Loucy (cell line): Measurements from ENCODE around the gene HS3ST3A1.

Experiments
- H2AFZ ChIP-seq: fragments of 200-600 bp; sonication (generic); 2 replicates; pipeline ENCODE4 v1.6.0; 2016; ENCODE audit warnings: antibody characterized with exemption, mild to moderate bottlenecking, low read length, moderate library complexity
- H3F3A ChIP-seq: fragments of 200-600 bp; 2 replicates; pipeline ENCODE4 v1.6.0; 2016; ENCODE audit warnings: antibody characterized with exemption, low read depth, mild to moderate bottlenecking
- H3K27me3 ChIP-seq: fragments of 200-600 bp; sonication (generic); 2 replicates; pipeline ENCODE4 v1.6.1; 2014; ENCODE audit warnings: low read length, mild to moderate bottlenecking; ENCODE audit not compliant: insufficient read depth, poor library complexity, severe bottlenecking
- H3K36me3 ChIP-seq: fragments of 200-600 bp; sonication (generic); 2 replicates; pipeline ENCODE4 v1.6.1; 2016; ENCODE audit warnings: low read length; ENCODE audit not compliant: insufficient read depth
- H3K4me1 ChIP-seq: fragments of 200-600 bp; sonication (generic); 2 replicates; pipeline ENCODE4 v1.5.1; 2014; ENCODE audit warnings: low read length, mild to moderate bottlenecking; ENCODE audit not compliant: insufficient read depth, poor library complexity, severe bottlenecking
- H3K4me2 ChIP-seq: fragments of 200-600 bp; sonication (generic); 2 replicates; pipeline ENCODE4 v1.6.0; 2014; ENCODE audit warnings: antibody characterized with exemption, low read length, low read depth, mild to moderate bottlenecking; ENCODE audit not compliant: poor library complexity, severe bottlenecking
- H3K4me3 ChIP-seq: fragments of 200-600 bp; sonication (generic); 2 replicates; pipeline ENCODE4 v1.5.1; 2014; ENCODE audit warnings: low read length, mild to moderate bottlenecking, mixed read lengths; ENCODE audit not compliant: poor library complexity, severe bottlenecking
- H3K79me2 ChIP-seq: fragments of 200-600 bp; sonication (generic); 2 replicates; pipeline ENCODE4 v1.6.1; 2014; ENCODE audit warnings: low read length; ENCODE audit not compliant: insufficient read depth
- H3K9ac ChIP-seq: fragments of 200-600 bp; sonication (generic); 2 replicates; pipeline ENCODE4 v1.6.0; 2014; ENCODE audit warnings: mild to moderate bottlenecking, low read depth, low read length, moderate library complexity; ENCODE audit not compliant: poor library complexity, severe bottlenecking
- H3K9me2 ChIP-seq: fragments of 200-600 bp; sonication (generic); replicated peaks from 2 replicates; pipeline ENCODE4 v1.6.1; 2016; ENCODE audit warnings: low read depth, low read length, mixed read lengths
- H3K9me3 ChIP-seq: fragments of 200-600 bp; sonication (generic); 2 replicates; pipeline ENCODE4 v1.6.1; 2014; ENCODE audit warnings: mild to moderate bottlenecking, antibody characterized with exemption, low read length, low read depth; ENCODE audit not compliant: insufficient read depth
- H4K20me1 ChIP-seq: fragments of 200-600 bp; sonication (generic); 2 replicates; pipeline ENCODE4 v1.6.0; 2014; ENCODE audit warnings: antibody characterized with exemption, low read length, mild to moderate bottlenecking; ENCODE audit not compliant: insufficient read depth, poor library complexity, severe bottlenecking
- CTCF ChIP-seq: fragments of 200-600 bp; sonication (generic); conservative IDR thresholded peaks from 2 replicates; pipeline ENCODE4 v1.5.1; 2014; ENCODE audit warnings: mild to moderate bottlenecking, antibody characterized with exemption, low read length
- EZH2phosphoT487 ChIP-seq: fragments of 200-600 bp; IDR thresholded peaks from 2 replicates; pipeline ENCODE4 v1.6.1; 2018; ENCODE audit warnings: antibody characterized with exemption, mild to moderate bottlenecking, moderate library complexity, borderline replicate concordance

The HS3ST3A1 gene

GRCh38 chr17:13534946-13535345 is 66.8 kb downstream of the HS3ST3A1 start:
- Histone ChIP-seq H3K36me3 (no peaks in the 10 kb centered on the region), H3K9me2 (no peaks in the 10 kb centered on the region), H3K27me3 (no peaks in the 10 kb centered on the region), H3K4me3 (no peak overlapping the region), H3K4me2 (no peak overlapping the region), H3K9ac (no peak overlapping the region), H3K79me2 (no peaks in the 10 kb centered on the region), H4K20me1 (no peaks in the 10 kb centered on the region), H3K9me3 (peaks cover 3% of the 10 kb centered on the region; the same call in 1 of the 2 replicates), H3K4me1 (no peaks in the 10 kb centered on the region), H2AFZ (no peak overlapping the region), H3F3A (no peaks in the 10 kb centered on the region)
- TF ChIP-seq CTCF, result no peak
- no peak for TF ChIP-seq EZH2phosphoT487

GRCh38 chr17:13531721-13532120 is 70.0 kb downstream of the HS3ST3A1 start:
- Histone ChIP-seq H3K9me2 (no peaks in the 10 kb centered on the region), H3K4me1 (no peaks in the 10 kb centered on the region), H4K20me1 (no peaks in the 10 kb centered on the region), H2AFZ (no peak overlapping the region), H3K27me3 (no peaks in the 10 kb centered on the region), H3F3A (no peaks in the 10 kb centered on the region), H3K36me3 (no peaks in the 10 kb centered on the region), H3K79me2 (no peaks in the 10 kb centered on the region), H3K4me3 (no peak overlapping the region), H3K4me2 (no peak overlapping the region), H3K9ac (no peak overlapping the region), H3K9me3 (peaks cover 7% of the 10 kb centered on the region; the same call in 1 of the 2 replicates)
- TF ChIP-seq CTCF, result no peak
- TF ChIP-seq EZH2phosphoT487, result no peak

- Histone ChIP-seq H3K4me2 (no peak overlapping the region), H3K27me3 (no peaks in the 10 kb centered on the region), H3K79me2 (no peaks in the 10 kb centered on the region), H4K20me1 (no peaks in the 10 kb centered on the region), H3K9me3 (peaks cover 6% of the 10 kb centered on the region; the same call in 1 of the 2 replicates), H3K9me2 (no peaks in the 10 kb centered on the region), H2AFZ (no peak overlapping the region), H3K9ac (no peak overlapping the region), H3F3A (no peaks in the 10 kb centered on the region), H3K4me1 (no peaks in the 10 kb centered on the region), H3K36me3 (no peaks in the 10 kb centered on the region), H3K4me3 (no peak overlapping the region)
- TF ChIP-seq CTCF, result no peak
- no peak for TF ChIP-seq EZH2phosphoT487
Measured at GRCh38 chr17:13525876-13526275, 75.9 kb downstream of the HS3ST3A1 start.
